GM21619 (cell line): ENCODE results near the gene SASH1.

Experiments
- ATAC-seq: cut with Tn5 transposase; IDR thresholded peaks from one replicate; pipeline ENCODE4 v1.9.1; 2021; ENCODE audit not compliant: unreplicated experiment

Gene SASH1

GRCh38 chr6:148455674-148456558 is 113.3 kb downstream of the SASH1 start:
- ATAC-seq = no peak

GRCh38 chr6:148457137-148457842 is 114.7 kb downstream of the SASH1 start:
- ATAC-seq = no peak

DNA sequence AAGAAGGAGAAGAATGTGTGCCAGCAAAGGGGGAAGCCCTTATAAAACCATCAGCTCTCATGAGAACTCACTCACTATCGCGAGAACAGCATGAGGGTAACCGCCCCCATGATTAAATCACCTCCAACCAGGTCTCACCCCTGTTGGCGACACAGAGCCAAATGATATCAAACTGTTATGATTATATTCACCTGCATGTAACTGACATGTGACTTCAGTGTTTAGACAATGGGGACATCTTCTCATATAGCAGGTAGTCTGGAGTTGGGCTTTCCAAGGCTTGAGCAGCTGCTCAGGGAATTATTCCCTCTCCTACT is 115.2 kb downstream of the SASH1 start:
- ATAC-seq = no peak

DNA sequence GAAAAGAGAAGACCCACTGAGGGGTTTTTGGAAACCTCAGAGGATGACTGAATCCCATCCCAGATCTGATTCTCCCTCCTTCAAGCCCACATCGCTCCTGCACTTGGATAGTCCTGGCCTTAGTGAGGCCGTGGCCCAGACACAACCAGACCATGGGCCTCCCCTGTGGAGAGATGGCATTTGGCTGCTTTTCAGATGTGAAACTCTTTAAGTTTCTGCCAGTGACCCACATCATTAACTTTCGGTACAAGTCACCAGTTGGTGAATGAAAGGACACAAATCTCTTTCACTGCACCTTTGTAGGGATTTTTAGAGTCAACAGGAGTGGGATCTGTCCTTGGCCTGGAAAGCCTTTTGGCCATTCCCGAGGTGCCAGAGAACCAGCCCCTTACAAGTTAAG is 116.6 kb downstream of the SASH1 start:
- no peak for ATAC-seq

DNA sequence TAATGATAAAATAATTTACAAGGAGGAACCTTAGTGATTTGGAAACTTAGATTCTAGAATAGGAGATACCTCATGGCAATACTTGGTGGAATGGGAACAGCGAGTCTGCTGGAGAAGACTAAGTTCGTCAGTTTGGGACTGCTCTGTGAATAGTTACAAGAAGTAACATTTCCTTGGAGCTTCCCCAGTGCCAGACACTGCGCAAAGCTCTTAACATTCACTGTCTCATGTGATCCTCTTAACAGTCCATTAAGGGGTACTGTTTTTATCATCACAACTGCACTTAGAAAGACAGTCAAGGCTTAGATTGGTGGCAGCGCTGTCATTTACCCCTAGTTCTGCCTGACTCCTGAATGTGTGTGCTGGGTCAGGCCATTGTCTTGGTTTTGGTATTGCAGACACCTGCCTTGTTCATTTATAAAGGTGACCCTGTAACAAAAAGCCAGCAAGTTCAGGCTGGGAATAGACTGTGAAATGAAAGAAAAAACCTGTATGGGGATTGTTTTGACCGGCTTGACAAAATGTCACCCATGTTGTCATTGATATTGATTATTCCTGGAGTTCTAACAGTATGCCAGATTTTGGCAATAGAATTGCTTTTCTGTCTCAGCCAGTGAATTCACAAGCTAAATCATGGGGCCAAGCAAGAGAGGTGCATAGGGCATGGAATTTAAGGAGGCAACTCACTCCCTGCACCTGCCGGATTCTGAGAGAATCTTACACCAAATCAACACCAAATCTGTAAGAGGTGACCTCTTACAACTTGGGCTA is 118.4 kb downstream of the SASH1 start:
- no peak for ATAC-seq

- ATAC-seq = no peak
Observed at GRCh38 chr6:148461986-148462577, 119.4 kb downstream of the SASH1 start.

DNA sequence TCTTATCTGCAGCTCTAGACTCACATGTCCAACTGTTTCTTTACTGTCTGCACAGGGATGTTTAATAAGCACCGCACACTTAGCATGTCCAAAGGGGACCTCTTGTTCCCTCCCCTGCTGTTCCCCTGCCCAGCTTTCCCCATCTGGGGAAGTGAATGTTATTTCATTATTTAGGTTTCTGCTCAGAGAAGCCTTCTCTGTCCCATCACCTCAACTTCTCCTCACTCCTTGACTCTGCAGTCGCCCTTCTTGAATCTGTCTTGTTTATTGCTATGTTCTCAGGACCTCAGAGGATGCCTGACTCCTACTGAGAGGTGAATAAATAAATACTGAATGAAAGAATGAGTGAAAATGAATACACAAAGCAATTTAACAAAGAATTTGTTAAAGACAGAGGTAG is 121.0 kb downstream of the SASH1 start:
- ATAC-seq = no peak

GRCh38 chr6:148464319-148465010 is 121.8 kb downstream of the SASH1 start:
- peak; percentile 83 for ATAC-seq

- ATAC-seq = no peak
Observed at GRCh38 chr6:148465011-148465335, 122.3 kb downstream of the SASH1 start.

DNA sequence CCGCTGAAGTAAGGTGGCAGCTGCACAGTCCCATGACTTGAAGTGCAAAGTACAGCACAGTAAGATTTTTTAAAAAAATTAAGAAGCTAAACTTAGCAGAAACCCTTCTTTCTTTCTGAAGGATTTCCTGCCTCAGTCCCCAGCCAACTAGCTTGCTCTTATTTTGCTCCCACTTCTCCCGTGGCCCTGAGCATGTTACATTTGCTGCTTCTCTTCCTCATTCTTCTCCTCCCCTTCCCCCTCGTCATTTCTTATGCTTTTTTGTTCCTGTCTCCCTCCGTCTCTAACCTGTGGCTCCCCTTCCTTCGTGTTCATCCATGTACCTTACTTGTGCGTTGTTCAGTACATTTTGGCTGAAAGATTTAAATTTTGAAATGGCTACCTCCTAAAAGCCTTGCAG is 123.0 kb downstream of the SASH1 start:
- no peak for ATAC-seq

DNA sequence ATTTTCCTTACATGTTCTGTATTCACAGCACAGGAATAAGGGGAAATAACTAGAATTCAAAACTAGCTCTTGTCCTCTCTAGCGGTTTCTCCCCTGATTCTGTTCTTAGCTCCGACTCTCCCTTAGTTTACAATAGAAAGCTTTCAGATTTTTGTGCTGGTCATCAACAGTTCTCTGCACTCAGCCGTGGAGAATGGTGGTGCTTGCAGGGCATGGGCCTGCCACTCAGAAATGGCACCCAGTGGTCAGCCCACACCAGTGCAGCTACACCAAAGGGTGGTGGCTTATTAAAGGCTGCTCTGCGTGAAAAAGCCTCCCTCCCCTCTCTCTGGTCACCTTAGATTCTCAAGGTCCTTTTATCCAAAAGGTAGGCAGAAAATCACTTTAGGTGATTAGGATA is 123.5 kb downstream of the SASH1 start:
- ATAC-seq = no peak

DNA sequence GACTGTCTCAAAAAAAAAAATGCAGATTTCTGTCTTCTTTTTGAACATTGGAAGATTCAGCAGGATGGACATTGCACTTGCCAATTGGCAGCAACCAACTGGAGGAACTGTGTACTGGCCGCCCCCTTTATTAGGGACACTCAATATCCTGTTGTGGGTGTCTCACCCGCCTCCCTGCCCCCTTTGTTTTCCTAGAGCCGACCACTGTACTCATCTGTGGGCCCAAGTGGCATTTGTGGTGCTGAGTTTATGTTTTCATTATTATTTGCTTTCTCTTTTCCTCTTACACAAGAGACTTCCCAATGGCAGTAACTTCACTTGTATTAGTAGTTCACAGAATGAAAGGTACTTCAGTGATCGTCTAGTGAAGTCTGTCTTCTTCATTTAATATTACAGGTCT is 125.3 kb downstream of the SASH1 start:
- no peak for ATAC-seq

DNA sequence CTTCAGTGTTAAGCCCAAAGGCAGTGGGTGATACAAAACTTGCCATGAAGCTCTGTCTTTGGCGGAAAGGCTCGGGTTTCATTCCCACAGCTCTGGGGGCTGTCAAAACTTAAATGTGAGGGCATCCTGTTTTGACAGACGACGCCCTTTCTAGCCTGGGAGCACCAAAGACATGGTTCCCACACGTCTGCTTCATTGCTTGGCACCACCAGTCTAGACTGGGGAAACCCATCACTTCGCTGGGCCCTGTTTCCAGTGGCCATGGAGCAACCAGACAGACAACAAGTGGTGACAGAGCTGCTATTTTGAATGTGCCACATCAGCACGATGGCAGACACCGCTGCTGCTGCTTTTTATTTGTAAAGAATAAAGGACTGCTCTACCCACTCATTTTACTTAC is 127.5 kb downstream of the SASH1 start:
- no peak for ATAC-seq

DNA sequence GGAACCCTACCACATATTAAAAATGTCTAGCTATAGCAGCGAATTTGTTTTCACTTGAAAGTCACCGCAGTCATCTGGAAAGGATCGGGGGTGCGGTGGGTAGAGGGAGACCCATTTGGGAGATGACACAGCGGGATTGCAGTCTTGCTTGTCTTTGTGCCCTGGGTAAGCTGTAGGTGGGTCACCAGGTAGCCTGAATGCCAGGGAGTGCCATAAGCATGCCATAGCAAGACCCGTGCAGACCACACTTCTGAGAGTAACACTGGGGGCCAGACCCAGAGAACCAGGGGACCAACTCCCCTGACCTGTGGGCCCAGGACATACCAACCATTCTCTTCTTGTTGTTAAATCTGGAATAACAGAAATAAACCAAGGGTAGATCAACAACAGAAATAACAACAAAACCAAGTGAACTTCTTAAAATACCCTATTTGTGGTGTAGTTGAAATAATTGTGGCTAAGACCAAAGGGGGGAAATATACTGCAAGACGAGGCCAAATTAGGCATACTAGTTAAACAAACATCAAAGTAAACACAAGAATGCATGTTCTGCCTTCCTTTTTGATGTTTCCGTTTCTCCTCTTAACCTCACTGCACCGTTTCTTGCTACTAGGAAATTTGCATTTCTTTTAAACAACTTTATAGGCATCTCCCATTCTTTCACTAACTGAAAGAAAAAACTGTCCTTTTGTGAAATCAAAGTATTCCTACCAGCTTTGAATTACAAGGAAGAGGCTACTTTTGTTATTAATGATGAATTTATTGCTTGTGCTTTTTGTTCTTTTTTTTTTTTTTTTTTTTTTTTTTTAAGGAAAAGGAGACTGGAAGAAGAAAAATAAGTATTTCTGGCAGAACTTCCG is 128.2 kb downstream of the SASH1 start:
- no peak for ATAC-seq

GRCh38 chr6:148471624-148472159 is 129.1 kb downstream of the SASH1 start:
- ATAC-seq = no peak

- ATAC-seq = no peak
Observed at GRCh38 chr6:148472171-148473105, 129.8 kb downstream of the SASH1 start.

DNA sequence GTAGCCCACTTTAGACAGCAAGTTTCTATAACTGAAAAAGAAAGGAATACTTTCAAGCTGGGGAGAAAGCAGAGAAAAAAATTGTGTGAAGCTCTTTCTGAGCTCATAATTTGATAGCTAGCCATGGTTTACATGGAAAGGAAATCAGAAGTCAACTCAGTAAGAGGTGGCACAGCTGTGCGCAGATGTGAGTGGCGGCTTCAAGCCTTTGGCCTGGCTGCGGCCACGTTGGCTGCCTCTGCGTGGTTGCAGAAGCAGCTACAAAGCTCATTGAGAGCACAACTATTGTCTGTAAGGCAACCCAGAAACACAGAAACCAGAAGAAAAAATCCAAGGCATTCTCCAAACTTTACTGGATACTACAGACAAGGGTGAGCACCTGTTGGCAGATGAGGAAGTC is 136.9 kb downstream of the SASH1 start:
- ATAC-seq = no peak

GRCh38 chr6:148487461-148487860 is 144.8 kb downstream of the SASH1 start:
- ATAC-seq = no peak
